ENCODE data around the gene ABCB11. TPM values are rescaled to one million over a fixed set of nuclear protein-coding genes. Genes with fewer than 3 reads are reported as not detected.

The ABCB11 gene
- total and polyA plus RNA-seq, 2 donors (not counting 1 experiment from before 2014, with no cell fraction given): not detected

GRCh38 chr2:169015943-169016342 lies 15.2 kb downstream of the ABCB11 start:
- Histone ChIP-seq H4K20me1 (ENCODE audit: control insufficient read depth, insufficient read depth, low read length, poor library complexity, severe bottlenecking) (no peaks in the 10 kb centered on the region), H3K4me3 (ENCODE audit: control extremely low read depth in 1 of 5, extremely low read depth in 1 of 5, insufficient read depth in 1 of 5, low read depth in 2 of 5, low read length in 4 of 5) (no peak overlapping the region), H3K9ac (ENCODE audit: low read length) (no peak overlapping the region), H3K9me3 (ENCODE audit: control extremely low read depth in 1 of 3, control insufficient read depth in 2 of 3, insufficient read depth in 1 of 3, low read length in 2 of 3) (no peaks in the 10 kb centered on the region), H3K4me1 (ENCODE audit: control insufficient read depth in 2 of 2, insufficient read depth in 2 of 2, low read length in 2 of 2) (no peaks in the 10 kb centered on the region), H3K27me3 (replicated peaks in 1 of 4; ENCODE audit: control extremely low read depth in 1 of 4, control insufficient read depth in 3 of 4, insufficient read depth in 4 of 4, low read length in 3 of 4) (no peaks in the 10 kb centered on the region), H3K79me2 (ENCODE audit: control insufficient read depth, insufficient read depth, low read length) (no peaks in the 10 kb centered on the region), H3K4me2 (replicated peaks; ENCODE audit: low read depth, low read length, poor library complexity, severe bottlenecking) (no peak overlapping the region), H3K36me3 (replicated peaks in 1 of 2; ENCODE audit: control extremely low read depth in 1 of 2, control insufficient read depth in 1 of 2, extremely low read depth in 1 of 2, insufficient read depth in 2 of 2, low read length in 1 of 2) (no peaks in the 10 kb centered on the region), H3K27ac (ENCODE audit: low read length in 2 of 2) (no peak overlapping the region), H2AFZ (ENCODE audit: insufficient read depth, low read depth, low read length, poor library complexity, severe bottlenecking) (no peak overlapping the region)
- H3K4me1 Mint-ChIP-seq: no peaks in the 10 kb centered on the region
- ATAC-seq (ENCODE audit: low read depth) (no peak), DNase-seq (no peak)
- no peak overlapping the region for H3K27ac Mint-ChIP-seq
- ChIA-PET POLR2A (interaction anchor here (1.2 kb wide), 1 partner anchor 12 kb away, joined by 3 read pairs; no protein-coding TSS in a partner anchor), CTCF (no interaction called here)
- peaks cover 10% of the 10 kb centered on the region for H3K27me3 Mint-ChIP-seq
- intact Hi-C loops (cut with micrococcal nuclease): no loop called here
- no peaks in the 10 kb centered on the region for H3K9me3 Mint-ChIP-seq (ENCODE audit: insufficient read depth)
- H3K4me3 Mint-ChIP-seq: no peak overlapping the region
- TF ChIP-seq CTCF (IDR thresholded peaks at IDR 0.05): no peak
- TF ChIP-seq EZH2 (IDR thresholded peaks at IDR 0.05; ENCODE audit: borderline replicate concordance, insufficient read depth, low read depth, low read length, poor library complexity, severe bottlenecking): no peak
- 82% methylated on average over 3 of the region's 4 CpGs for WGBS (ENCODE audit: insufficient coverage)

GRCh38 chr2:169014780-169015179 lies 16.3 kb downstream of the ABCB11 start:
- Histone ChIP-seq H3K4me2 (replicated peaks; ENCODE audit: low read depth, low read length, poor library complexity, severe bottlenecking) (no peak overlapping the region), H3K36me3 (replicated peaks in 1 of 2; ENCODE audit: control extremely low read depth in 1 of 2, control insufficient read depth in 1 of 2, extremely low read depth in 1 of 2, insufficient read depth in 2 of 2, low read length in 1 of 2) (no peaks in the 10 kb centered on the region), H3K9me3 (ENCODE audit: control extremely low read depth in 1 of 3, control insufficient read depth in 2 of 3, insufficient read depth in 1 of 3, low read length in 2 of 3) (no peaks in the 10 kb centered on the region), H3K4me1 (ENCODE audit: control insufficient read depth in 2 of 2, insufficient read depth in 2 of 2, low read length in 2 of 2) (no peaks in the 10 kb centered on the region), H3K27me3 (replicated peaks in 1 of 4; ENCODE audit: control extremely low read depth in 1 of 4, control insufficient read depth in 3 of 4, insufficient read depth in 4 of 4, low read length in 3 of 4) (no peaks in the 10 kb centered on the region), H3K79me2 (ENCODE audit: control insufficient read depth, insufficient read depth, low read length) (no peaks in the 10 kb centered on the region), H3K9ac (ENCODE audit: low read length) (no peak overlapping the region), H3K4me3 (ENCODE audit: control extremely low read depth in 1 of 5, extremely low read depth in 1 of 5, insufficient read depth in 1 of 5, low read depth in 2 of 5, low read length in 4 of 5) (no peak overlapping the region), H2AFZ (ENCODE audit: insufficient read depth, low read depth, low read length, poor library complexity, severe bottlenecking) (no peak overlapping the region), H4K20me1 (ENCODE audit: control insufficient read depth, insufficient read depth, low read length, poor library complexity, severe bottlenecking) (no peaks in the 10 kb centered on the region), H3K27ac (ENCODE audit: low read length in 2 of 2) (no peak overlapping the region)
- no peak overlapping the region for H3K27ac Mint-ChIP-seq
- no peak overlapping the region for H3K4me3 Mint-ChIP-seq
- no peaks in the 10 kb centered on the region for H3K9me3 Mint-ChIP-seq (ENCODE audit: insufficient read depth)
- intact Hi-C loops (cut with micrococcal nuclease): no loop called here
- DNase-seq: no peak
- no peaks in the 10 kb centered on the region for H3K4me1 Mint-ChIP-seq
- TF ChIP-seq EZH2 (IDR thresholded peaks at IDR 0.05; ENCODE audit: borderline replicate concordance, insufficient read depth, low read depth, low read length, poor library complexity, severe bottlenecking): no peak
- TF ChIP-seq CTCF (IDR thresholded peaks at IDR 0.05): no peak
- ChIA-PET POLR2A (no interaction called here), CTCF (interaction anchor here (0.7 kb wide), 1 partner anchor 117 kb away, joined by 3 read pairs; no protein-coding TSS in a partner anchor)
- 90% methylated on average over 3 of the region's 3 CpGs for WGBS (ENCODE audit: insufficient coverage)
- peaks cover 10% of the 10 kb centered on the region for H3K27me3 Mint-ChIP-seq
- ATAC-seq (ENCODE audit: low read depth): no peak
